H1 (cell line): Measurements from ENCODE around the gene PTPRG. TPM values are rescaled to one million over a fixed set of nuclear protein-coding genes. Genes with fewer than 3 reads are reported as not detected.

Experiments
- CTCF ChIA-PET: fragments of 300-600 bp; sonication (Branson Sonifier 250); formaldehyde crosslinking; loops from one replicate; lab custom pipeline; 2021; ENCODE audit not compliant: partially characterized antibody; lab: Charles Lee
- POLR2A ChIA-PET: fragments of 300-600 bp; sonication (Branson Sonifier 250); formaldehyde crosslinking; loops from one replicate; lab custom pipeline; 2021; ENCODE audit warnings: inconsistent platforms; ENCODE audit not compliant: partially characterized antibody; lab: Charles Lee
- DNase-seq, 2 experiments: peaks; one replicate each; pipeline versions ENCODE4 v3.0.0 to v3.0.0-alpha.2; 2010 to 2022; ENCODE audit warnings: low spot score in 2 of 2, low read depth in 1 of 2, mixed read lengths in 1 of 2
- FAIRE-seq: peaks from 2 replicates; lab custom pipeline; 2011; peaks lifted over from hg19 to GRCh38; lab: Jason Lieb, UNC
- H2AFZ ChIP-seq: 2 replicates; pipeline ENCODE4 v1.8.1; 2012; ENCODE audit warnings: low read length, inconsistent platforms
- H2AK5ac ChIP-seq: 2 replicates; pipeline ENCODE4 v1.6.1; 2013; ENCODE audit warnings: low read depth, low read length
- H2BK120ac ChIP-seq: replicated peaks from 2 replicates; pipeline ENCODE3; 2013; ENCODE audit warnings: low read depth, low read length, inconsistent platforms
- H2BK12ac ChIP-seq: 2 replicates; pipeline ENCODE4 v1.6.1; 2013; ENCODE audit warnings: low read depth, low read length
- H2BK15ac ChIP-seq: 2 replicates; pipeline ENCODE4 v1.6.1; 2013; ENCODE audit warnings: low read length
- H2BK20ac ChIP-seq: 2 replicates; pipeline ENCODE4 v1.6.1; 2013; ENCODE audit warnings: low read length
- H2BK5ac ChIP-seq: 2 replicates; pipeline ENCODE4 v1.6.1; 2013; ENCODE audit warnings: low read depth, low read length
- H3K14ac ChIP-seq: 2 replicates; pipeline ENCODE4 v1.6.1; 2013; ENCODE audit warnings: inconsistent platforms; ENCODE audit not compliant: insufficient read length
- H3K18ac ChIP-seq: 2 replicates; pipeline ENCODE4 v1.6.1; 2013; ENCODE audit warnings: low read length; ENCODE audit errors: extremely low read depth
- H3K23ac ChIP-seq: 2 replicates; pipeline ENCODE4 v1.6.1; 2013; ENCODE audit warnings: inconsistent platforms; ENCODE audit not compliant: insufficient read length
- H3K23me2 ChIP-seq: 2 replicates; pipeline ENCODE4 v1.6.1; 2013; ENCODE audit warnings: low read depth, low read length
- H3K27ac ChIP-seq: 2 replicates; pipeline ENCODE4 v1.6.1; 2011; ENCODE audit warnings: low read depth, low read length, inconsistent platforms
- H3K27me3 ChIP-seq, 4 experiments: replicated peaks in 1 of 4; 1 replicate in 1 of 4; 2 replicates in 3 of 4; pipeline versions ENCODE4 v1.6.1 to v1.8.1; 2011 to 2013; ENCODE audit warnings: low read length in 3 of 4, mild to moderate bottlenecking in 3 of 4, inconsistent platforms in 2 of 4, mixed read lengths in 2 of 4, moderate library complexity in 1 of 4; ENCODE audit not compliant: control insufficient read depth in 3 of 4, insufficient read depth in 3 of 4; ENCODE audit errors: extremely low read depth in 1 of 4
- H3K36me3 ChIP-seq, 4 experiments: 2 replicates each; pipeline versions ENCODE4 v1.6.1 to v1.8.1; 2011 to 2013; ENCODE audit warnings: mild to moderate bottlenecking in 4 of 4, low read length in 3 of 4, moderate library complexity in 2 of 4, control low read depth in 1 of 4, inconsistent platforms in 1 of 4; ENCODE audit not compliant: insufficient read depth in 4 of 4, control insufficient read depth in 2 of 4
- H3K4ac ChIP-seq: replicated peaks from 2 replicates; pipeline ENCODE3; 2013; ENCODE audit warnings: low read length, low read depth, mixed read lengths, inconsistent platforms; ENCODE audit not compliant: insufficient read length
- H3K4me1 ChIP-seq, 4 experiments: replicated peaks in 1 of 4; 1 replicate in 1 of 4; 2 replicates in 3 of 4; pipeline versions ENCODE4 v1.6.1 to v1.8.1; 2011 to 2013; ENCODE audit warnings: low read length in 3 of 4, inconsistent platforms in 2 of 4, mixed read lengths in 1 of 4; ENCODE audit not compliant: insufficient read depth in 4 of 4, control insufficient read depth in 3 of 4
- H3K4me2 ChIP-seq, 2 experiments: 2 replicates each; pipeline versions ENCODE4 v1.6.1 to v1.8.1; 2011 to 2013; ENCODE audit warnings: low read depth in 2 of 2, low read length in 2 of 2, control low read depth in 1 of 2, inconsistent platforms in 1 of 2, mild to moderate bottlenecking in 1 of 2; ENCODE audit not compliant: insufficient read depth in 1 of 2
- H3K4me3 ChIP-seq, 4 experiments: fragments of 200-600, 300-600 bp in 1 of 4; sonication (generic), shearing (Covaris generic), sonication (Bioruptor Twin) in 1 of 4; 2 replicates each; pipeline versions ENCODE4 v1.5.1 to v1.8.1; 2011 to 2016; ENCODE audit warnings: low read length in 4 of 4, low read depth in 3 of 4, control low read depth in 2 of 4, inconsistent platforms in 2 of 4, mild to moderate bottlenecking in 2 of 4, mixed read lengths in 1 of 4, moderate library complexity in 1 of 4; ENCODE audit not compliant: insufficient read depth in 2 of 4; ENCODE audit errors: extremely low read depth in 1 of 4
- H3K56ac ChIP-seq: replicated peaks from 2 replicates; pipeline ENCODE3; 2013; ENCODE audit warnings: low read depth, mild to moderate bottlenecking, mixed read lengths, low read length, inconsistent platforms; ENCODE audit not compliant: insufficient read length
- H3K79me1 ChIP-seq: 2 replicates; pipeline ENCODE4 v1.6.1; 2013; ENCODE audit warnings: low read depth, low read length, control low read depth
- H3K79me2 ChIP-seq, 2 experiments: 2 replicates each; pipeline versions ENCODE4 v1.6.1 to v1.8.1; 2012 to 2013; ENCODE audit warnings: low read length in 2 of 2, mild to moderate bottlenecking in 2 of 2, inconsistent platforms in 1 of 2; ENCODE audit not compliant: insufficient read depth in 2 of 2, control insufficient read depth in 1 of 2
- H3K9ac ChIP-seq, 4 experiments: replicated peaks in 1 of 4; 1 replicate in 1 of 4; 2 replicates in 3 of 4; pipeline versions ENCODE4 v1.6.1 to v1.8.1; 2011 to 2013; ENCODE audit warnings: low read depth in 3 of 4, low read length in 3 of 4, control low read depth in 2 of 4, mild to moderate bottlenecking in 2 of 4, moderate library complexity in 2 of 4, inconsistent platforms in 1 of 4; ENCODE audit errors: extremely low read depth in 1 of 4
- H3K9me3 ChIP-seq, 2 experiments: 2 replicates each; pipeline versions ENCODE4 v1.6.1 to v1.8.1; 2012 to 2013; ENCODE audit warnings: mild to moderate bottlenecking in 2 of 2, moderate library complexity in 2 of 2, control low read depth in 1 of 2, inconsistent platforms in 1 of 2, low read depth in 1 of 2, low read length in 1 of 2, mixed read lengths in 1 of 2; ENCODE audit not compliant: insufficient read depth in 2 of 2
- H4K20me1 ChIP-seq, 2 experiments: replicated peaks in 1 of 2; 2 replicates each; pipeline versions ENCODE3 to v1.8.1; 2011 to 2013; ENCODE audit warnings: inconsistent platforms in 2 of 2, low read length in 2 of 2, mild to moderate bottlenecking in 1 of 2; ENCODE audit not compliant: insufficient read depth in 2 of 2, control insufficient read depth in 1 of 2
- H4K5ac ChIP-seq: 2 replicates; pipeline ENCODE4 v1.6.1; 2013; ENCODE audit warnings: low read length, low read depth, mixed read lengths, inconsistent platforms; ENCODE audit not compliant: insufficient read length
- H4K8ac ChIP-seq: 2 replicates; pipeline ENCODE4 v1.8.0; 2013; ENCODE audit warnings: mild to moderate bottlenecking, moderate library complexity, low read length, inconsistent platforms; ENCODE audit not compliant: insufficient read depth; ENCODE audit errors: extremely low read depth
- H4K91ac ChIP-seq: replicated peaks from 2 replicates; pipeline ENCODE3; 2013; ENCODE audit warnings: low read length, mixed read lengths, inconsistent platforms; ENCODE audit not compliant: insufficient read length
- CHD2 ChIP-seq: IDR thresholded peaks from 2 replicates; pipeline ENCODE4 v1.6.1; 2012; ENCODE audit warnings: low read length, improper control_type of control experiment
- SRF ChIP-seq: IDR thresholded peaks from 2 replicates; pipeline ENCODE4 v1.6.1; 2011; ENCODE audit warnings: mild to moderate bottlenecking, low read depth, low read length, moderate library complexity
- WGBS, 2 experiments: shearing (Covaris generic) in 1 of 2; methylation state at CpG; one replicate each; pipeline versions ENCODE4 v1.1.6 to v1.1.7; 2013 to 2015; ENCODE audit warnings: low lambda C conversion rate in 2 of 2, mixed read lengths in 2 of 2, inconsistent platforms in 1 of 2, low coverage in 1 of 2, missing lambda C conversion rate in 1 of 2; ENCODE audit not compliant: insufficient replicate concordance in 2 of 2, insufficient coverage in 1 of 2, insufficient read length in 1 of 2; ENCODE audit errors: extremely low coverage in 1 of 2, missing lambda C conversion rate in 1 of 2; 5-methylcytosine and 5-hydroxymethylcytosine counted together
- polyA plus RNA-seq, 7 experiments: library from polyadenylated mRNA; depleted of rRNA in 3 of 7; stranded (reverse) in 5 of 7; unstranded in 2 of 7; fragments of >200 nt in 5 of 7; fragments of 200-250 nt in 2 of 7; gene quantifications; 1 replicate in 5 of 7; 2 replicates in 1 of 7; 4 replicates in 1 of 7; pipeline versions ENCODE4 v1.2.1 to v1.2.3, GENCODE V29; 2011 to 2013; ENCODE audit warnings: missing spikeins in 2 of 7, mixed read lengths in 2 of 7
- total RNA-seq: library from RNA; stranded (reverse); fragmentation: NEBNext Ultra II Directional; extraction: Animal tissue kit (Norgen Biotek cat#: 25700); gene quantifications from 2 replicates; pipeline ENCODE4 v1.2.1, GENCODE V29; 2021

PTPRG gene
- total and polyA plus RNA-seq, 2 of the 8 experiments (the other 6 are each of a cell fraction or from before 2014, with no cell fraction given), result 23.3 to 96.2 TPM

- no peaks in the 10 kb centered on the region; a peak in 1 of 4 replicates for H3K9me3 ChIP-seq
- no peak for DNase-seq
Observed at GRCh38 chr3:61605589-61606175, 44.3 kb downstream of the PTPRG start.

More at GRCh38 chr3:61605589-61606175, 44.3 kb downstream of the PTPRG start:
- Histone ChIP-seq H4K20me1 (peaks cover 16 to 35% of the 10 kb centered on the region in 2 experiments), H3K79me1 (peaks cover 26% of the 10 kb centered on the region), H2BK15ac (no peak overlapping the region), H3K4ac (no peak overlapping the region), H3K27ac (no peak overlapping the region), H3K56ac (no peak overlapping the region), H2BK20ac (no peak overlapping the region), H3K18ac (no peak overlapping the region), H2BK12ac (no peak overlapping the region), H3K79me2 (peaks cover 32 to 98% of the 10 kb centered on the region in 2 experiments), H4K8ac (no peak overlapping the region), H3K23ac (no peak overlapping the region), H3K14ac (no peak overlapping the region), H3K36me3 (peaks cover 0 to 11% (median 4%) of the 10 kb centered on the region in 4 experiments; a peak in 4 of 8 replicates), H3K23me2 (no peaks in the 10 kb centered on the region), H3K4me2 (no peak overlapping the region), H4K5ac (no peak overlapping the region), H2AK5ac (no peak overlapping the region), H3K4me3 (no peak overlapping the region), H4K91ac (no peak overlapping the region), H3K4me1 (peaks cover 0 to 10% (median 2%) of the 10 kb centered on the region in 4 experiments; a peak in 3 of 7 replicates), H2BK5ac (no peak overlapping the region; the same call in 1 of the 2 replicates), H3K27me3 (no peaks in the 10 kb centered on the region), H2AFZ (no peak overlapping the region), H2BK120ac (no peak overlapping the region), H3K9ac (no peak overlapping the region)
- WGBS, 2 experiments, result 91% methylated on average over 4 of the region's 4 CpGs; no CpG with 5 or more reads in 1 of the 2 experiments
- TF ChIP-seq SRF, result peak; percentile 32; the same call in 1 of the 2 replicates
- no peak for TF ChIP-seq CHD2
- no peak for FAIRE-seq
- CTCF ChIA-PET, result interaction anchor here (0.8 to 2.0 kb wide), 6 partner anchors 12 to 67 kb away, joined by 3 to 10 read pairs (median 4); no protein-coding TSS in a partner anchor
- POLR2A ChIA-PET, result interaction anchor here (1.0 to 4.4 kb wide), 10 partner anchors 7 to 45 kb away, joined by 3 to 17 read pairs (median 4); partner anchors contain the start of gene PTPRG
